PC-3 (cell line): ENCODE measurements around the gene INSM1.
A peak's percentile ranks its signal among the peaks of the same experiment; 100 is the strongest.

Experiments used
- EZH2 ChIP-seq: fragments of 300-600 bp; sonication (generic); IDR thresholded peaks from one replicate; pipeline ENCODE4 v1.6.1; 2017; ENCODE audit warnings: antibody characterized with exemption, mild to moderate bottlenecking, low read length; ENCODE audit not compliant: unreplicated experiment
- EZH2phosphoT487 ChIP-seq: fragments of 300-600 bp; sonication (generic); IDR thresholded peaks from 2 replicates; pipeline ENCODE4 v1.6.1; 2018; ENCODE audit warnings: mild to moderate bottlenecking, antibody characterized with exemption, low read length, borderline replicate concordance
- TF ChIP-seq, protein P1 (sequence below): fragments of 300-600 bp; sonication (generic); conservative IDR thresholded peaks from 2 replicates; pipeline ENCODE4 v1.5.1; 2017; ENCODE audit warnings: antibody characterized with exemption, low read depth, mild to moderate bottlenecking, low read length

DNA sequence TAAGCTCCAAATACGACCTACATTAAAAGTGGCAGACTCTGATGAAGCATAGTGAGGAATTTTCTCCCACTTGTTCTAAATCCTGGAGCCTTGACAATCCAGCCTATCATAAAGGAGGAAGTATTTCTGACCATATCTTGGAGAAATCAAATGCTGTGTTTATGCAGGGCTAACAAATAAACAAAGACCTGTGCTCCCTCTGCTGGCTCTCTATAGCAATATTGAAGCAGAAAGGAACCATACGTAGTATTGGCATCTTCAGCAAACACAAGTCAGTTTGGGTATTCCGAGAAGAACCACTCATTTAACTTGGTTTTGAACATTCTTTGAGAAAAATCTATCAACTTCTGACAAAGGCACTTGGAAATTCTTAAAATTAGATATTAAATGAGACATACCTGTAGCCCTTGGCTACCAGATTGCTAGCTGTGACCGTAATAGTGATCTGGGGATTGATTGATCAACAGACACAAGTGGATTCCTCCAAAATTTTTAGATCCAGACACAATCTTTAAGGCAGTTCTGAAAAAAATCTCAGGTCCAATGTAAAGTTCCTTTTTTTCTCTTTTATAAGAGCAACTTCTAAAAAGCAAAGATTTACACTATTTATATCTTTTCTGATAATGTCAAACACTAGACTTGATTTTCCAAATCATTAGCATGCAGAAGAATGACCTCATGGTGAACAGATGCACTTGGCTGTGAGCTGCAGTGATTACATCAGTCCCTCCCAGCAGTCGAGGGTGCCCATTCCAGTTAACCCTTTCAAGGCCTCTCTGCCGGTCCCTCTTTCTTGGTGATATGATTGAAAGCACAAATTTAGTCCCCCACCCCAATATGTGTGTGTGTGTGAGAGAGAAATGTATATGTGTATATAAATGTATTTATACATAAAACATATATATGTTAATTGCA is 40.2 kb downstream of the INSM1 start:
- TF ChIP-seq, protein P1, sequence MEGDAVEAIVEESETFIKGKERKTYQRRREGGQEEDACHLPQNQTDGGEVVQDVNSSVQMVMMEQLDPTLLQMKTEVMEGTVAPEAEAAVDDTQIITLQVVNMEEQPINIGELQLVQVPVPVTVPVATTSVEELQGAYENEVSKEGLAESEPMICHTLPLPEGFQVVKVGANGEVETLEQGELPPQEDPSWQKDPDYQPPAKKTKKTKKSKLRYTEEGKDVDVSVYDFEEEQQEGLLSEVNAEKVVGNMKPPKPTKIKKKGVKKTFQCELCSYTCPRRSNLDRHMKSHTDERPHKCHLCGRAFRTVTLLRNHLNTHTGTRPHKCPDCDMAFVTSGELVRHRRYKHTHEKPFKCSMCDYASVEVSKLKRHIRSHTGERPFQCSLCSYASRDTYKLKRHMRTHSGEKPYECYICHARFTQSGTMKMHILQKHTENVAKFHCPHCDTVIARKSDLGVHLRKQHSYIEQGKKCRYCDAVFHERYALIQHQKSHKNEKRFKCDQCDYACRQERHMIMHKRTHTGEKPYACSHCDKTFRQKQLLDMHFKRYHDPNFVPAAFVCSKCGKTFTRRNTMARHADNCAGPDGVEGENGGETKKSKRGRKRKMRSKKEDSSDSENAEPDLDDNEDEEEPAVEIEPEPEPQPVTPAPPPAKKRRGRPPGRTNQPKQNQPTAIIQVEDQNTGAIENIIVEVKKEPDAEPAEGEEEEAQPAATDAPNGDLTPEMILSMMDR: peak; percentile 79
- TF ChIP-seq EZH2: no peak
- no peak for TF ChIP-seq EZH2phosphoT487
